HEK293 (cell line): ENCODE measurements around the gene NLRX1.

Source experiments
- KLF1 ChIP-seq: fragments of 450-650 bp; formaldehyde crosslinking; IDR thresholded peaks from 2 replicates; pipeline ENCODE4 v1.5.1; 2016; ENCODE audit warnings: missing biosample characterization, missing genetic modification characterization
- KLF7 ChIP-seq: fragments of 450-650 bp; formaldehyde crosslinking; IDR thresholded peaks from 2 replicates; pipeline ENCODE4 v1.5.1; 2016; ENCODE audit warnings: missing biosample characterization, missing genetic modification characterization, borderline replicate concordance
- SCRT2 ChIP-seq: fragments of 450-650 bp; formaldehyde crosslinking; IDR thresholded peaks from 2 replicates; pipeline ENCODE4 v1.5.1; 2016; ENCODE audit warnings: missing biosample characterization, missing genetic modification characterization
- SP7 ChIP-seq: fragments of 450-650 bp; formaldehyde crosslinking; IDR thresholded peaks from 2 replicates; pipeline ENCODE4 v1.5.1; 2016; ENCODE audit warnings: missing biosample characterization, missing genetic modification characterization
- TCF7L2 ChIP-seq: IDR thresholded peaks from 2 replicates; pipeline ENCODE4 v1.6.1; 2011; ENCODE audit warnings: low read depth, mild to moderate bottlenecking, inconsistent platforms, low read length, moderate library complexity, borderline replicate concordance
- ZNF146 ChIP-seq: fragments of 450-650 bp; formaldehyde crosslinking; IDR thresholded peaks from 2 replicates; pipeline ENCODE4 v1.5.1; 2016; ENCODE audit warnings: missing biosample characterization, missing genetic modification characterization
- ZNF184 ChIP-seq: fragments of 450-650 bp; IDR thresholded peaks from 2 replicates; pipeline ENCODE4 v1.5.1; 2018; ENCODE audit warnings: missing biosample characterization, mild to moderate bottlenecking, missing genetic modification characterization
- ZNF24 ChIP-seq: fragments of 450-650 bp; formaldehyde crosslinking; IDR thresholded peaks from 2 replicates; pipeline ENCODE4 v1.5.1; 2016; ENCODE audit warnings: missing biosample characterization, missing genetic modification characterization
- ZNF266 ChIP-seq: fragments of 450-650 bp; formaldehyde crosslinking; IDR thresholded peaks from 2 replicates; pipeline ENCODE4 v1.5.1; 2016; ENCODE audit warnings: missing biosample characterization, missing genetic modification characterization, low read depth
- ZNF302 ChIP-seq: fragments of 450-650 bp; formaldehyde crosslinking; IDR thresholded peaks from 2 replicates; pipeline ENCODE4 v1.5.1; 2016; ENCODE audit warnings: missing biosample characterization, missing genetic modification characterization, low read depth
- ZNF366 ChIP-seq: fragments of 450-650 bp; formaldehyde crosslinking; conservative IDR thresholded peaks from 2 replicates; pipeline ENCODE4 v1.5.1; 2016; ENCODE audit warnings: missing biosample characterization, missing genetic modification characterization
- ZNF37A ChIP-seq: fragments of 450-650 bp; IDR thresholded peaks from 2 replicates; pipeline ENCODE4 v1.5.1; 2018; ENCODE audit warnings: missing biosample characterization, missing genetic modification characterization
- ZNF391 ChIP-seq: fragments of 450-650 bp; formaldehyde crosslinking; IDR thresholded peaks from 2 replicates; pipeline ENCODE4 v1.5.1; 2016; ENCODE audit warnings: low read depth, missing biosample characterization, missing genetic modification characterization, borderline replicate concordance
- ZNF529 ChIP-seq: fragments of 450-650 bp; formaldehyde crosslinking; IDR thresholded peaks from 2 replicates; pipeline ENCODE4 v1.5.1; 2017; ENCODE audit warnings: missing genetic modification characterization, missing biosample characterization; ENCODE audit not compliant: insufficient replicate concordance
- ZNF544 ChIP-seq: fragments of 450-650 bp; formaldehyde crosslinking; IDR thresholded peaks from 2 replicates; pipeline ENCODE4 v1.5.0; 2017; ENCODE audit warnings: missing biosample characterization, missing genetic modification characterization
- ZNF707 ChIP-seq: fragments of 450-650 bp; formaldehyde crosslinking; IDR thresholded peaks from 2 replicates; pipeline ENCODE4 v1.5.1; 2016; ENCODE audit warnings: missing biosample characterization, missing genetic modification characterization
- ZNF776 ChIP-seq: fragments of 450-650 bp; formaldehyde crosslinking; IDR thresholded peaks from 2 replicates; pipeline ENCODE4 v1.5.0; 2017; ENCODE audit warnings: missing biosample characterization, missing genetic modification characterization, borderline replicate concordance
- ZNF777 ChIP-seq: fragments of 450-650 bp; formaldehyde crosslinking; IDR thresholded peaks from 2 replicates; pipeline ENCODE4 v1.5.1; 2017; ENCODE audit warnings: missing biosample characterization, missing genetic modification characterization, borderline replicate concordance
- TF ChIP-seq, protein P1 (sequence below): fragments of 450-650 bp; IDR thresholded peaks from 2 replicates; pipeline ENCODE4 v1.5.1; 2018; ENCODE audit warnings: missing biosample characterization, mild to moderate bottlenecking, missing genetic modification characterization
- TF ChIP-seq, protein P2 (sequence below): fragments of 450-650 bp; formaldehyde crosslinking; IDR thresholded peaks from 2 replicates; pipeline ENCODE4 v1.5.1; 2016; ENCODE audit warnings: missing biosample characterization, missing genetic modification characterization, low read depth
- TF ChIP-seq, protein P3 (sequence below): fragments of 450-650 bp; formaldehyde crosslinking; IDR thresholded peaks from 2 replicates; pipeline ENCODE4 v1.5.1; 2016; ENCODE audit warnings: missing biosample characterization, missing genetic modification characterization
- TF ChIP-seq, protein P4 (sequence below): fragments of 450-650 bp; formaldehyde crosslinking; IDR thresholded peaks from 2 replicates; pipeline ENCODE4 v1.5.1; 2016; ENCODE audit warnings: missing biosample characterization, missing genetic modification characterization, borderline replicate concordance
- TF ChIP-seq, protein P5 (sequence below): fragments of 450-650 bp; formaldehyde crosslinking; IDR thresholded peaks from 2 replicates; pipeline ENCODE4 v1.5.1; 2017; ENCODE audit warnings: missing biosample characterization, missing genetic modification characterization
- TF ChIP-seq, protein P6 (sequence below): fragments of 450-650 bp; formaldehyde crosslinking; IDR thresholded peaks from 2 replicates; pipeline ENCODE4 v1.5.1; 2017; ENCODE audit warnings: missing biosample characterization, missing genetic modification characterization
- TF ChIP-seq, protein P7 (sequence below): fragments of 450-650 bp; formaldehyde crosslinking; IDR thresholded peaks from 2 replicates; pipeline ENCODE4 v1.5.1; 2016; ENCODE audit warnings: missing biosample characterization, missing genetic modification characterization

NLRX1 gene

DNA sequence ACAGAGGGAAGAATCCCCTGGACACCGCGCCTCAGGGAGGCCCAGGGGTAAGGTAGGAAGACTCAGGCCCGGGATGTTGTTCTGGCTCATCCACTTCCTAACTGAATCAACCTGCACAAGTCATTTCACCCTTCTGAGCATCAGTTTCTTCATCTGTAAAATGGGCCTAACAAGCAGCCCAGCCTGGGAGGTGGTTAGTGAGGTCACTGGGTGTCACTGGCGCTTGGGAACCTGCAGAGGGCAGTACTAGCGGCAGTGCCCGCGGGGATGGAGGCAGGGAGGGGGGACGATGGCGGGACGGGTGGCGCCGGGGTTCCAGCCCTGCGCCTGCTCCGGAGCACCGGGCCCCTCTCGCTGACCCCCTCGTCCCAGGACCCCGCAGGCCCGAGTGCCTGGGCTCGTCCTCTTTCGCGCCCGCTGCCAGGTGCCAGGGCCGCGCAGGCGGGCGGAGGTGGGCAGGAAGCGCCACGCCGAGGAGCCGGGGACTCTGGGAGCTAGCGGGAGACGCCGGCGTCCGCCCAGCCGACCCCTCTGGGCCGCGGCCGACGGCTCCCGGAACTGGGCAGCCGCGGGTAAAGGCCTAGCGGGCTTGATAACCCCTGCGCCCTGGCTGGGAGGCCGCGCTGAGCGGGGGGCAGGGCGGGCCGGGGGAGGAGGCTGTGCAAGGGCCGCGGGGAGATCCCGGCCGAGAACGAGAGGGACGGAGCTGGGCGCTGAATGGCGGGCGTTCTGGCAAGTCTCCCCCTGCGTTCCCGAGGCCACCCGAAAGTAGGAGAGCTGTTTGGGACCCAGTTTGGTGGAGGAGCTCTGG is at the start of gene NLRX1 (continued):
- TF ChIP-seq, protein P1, sequence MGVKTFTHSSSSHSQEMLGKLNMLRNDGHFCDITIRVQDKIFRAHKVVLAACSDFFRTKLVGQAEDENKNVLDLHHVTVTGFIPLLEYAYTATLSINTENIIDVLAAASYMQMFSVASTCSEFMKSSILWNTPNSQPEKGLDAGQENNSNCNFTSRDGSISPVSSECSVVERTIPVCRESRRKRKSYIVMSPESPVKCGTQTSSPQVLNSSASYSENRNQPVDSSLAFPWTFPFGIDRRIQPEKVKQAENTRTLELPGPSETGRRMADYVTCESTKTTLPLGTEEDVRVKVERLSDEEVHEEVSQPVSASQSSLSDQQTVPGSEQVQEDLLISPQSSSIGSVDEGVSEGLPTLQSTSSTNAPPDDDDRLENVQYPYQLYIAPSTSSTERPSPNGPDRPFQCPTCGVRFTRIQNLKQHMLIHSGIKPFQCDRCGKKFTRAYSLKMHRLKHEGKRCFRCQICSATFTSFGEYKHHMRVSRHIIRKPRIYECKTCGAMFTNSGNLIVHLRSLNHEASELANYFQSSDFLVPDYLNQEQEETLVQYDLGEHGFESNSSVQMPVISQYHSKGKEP (tag by site-specific recombination), result no peak
- TF ChIP-seq ZNF184 (tag by site-specific recombination) (no peak), KLF7 (peak; percentile 50; the same call in 1 of the 2 replicates), TCF7L2 (no peak), ZNF529 (tag by site-specific recombination) (no peak), ZNF391 (peak; percentile 76; the same call in 1 of the 2 replicates), ZNF146 (tag by site-specific recombination) (no peak), ZNF302 (tag by site-specific recombination) (no peak), ZNF776 (tag by site-specific recombination) (no peak), ZNF366 (no peak), ZNF37A (tag by site-specific recombination) (no peak), SCRT2 (tag by site-specific recombination) (no peak), KLF1 (tag by site-specific recombination) (no peak; the same call in 1 of the 2 replicates), ZNF707 (tag by site-specific recombination) (0 out of 2 replicates have a peak, but pooled peaks have one; percentile 21), ZNF24 (tag by site-specific recombination) (peak; percentile 82; the same call in 1 of the 2 replicates), ZNF266 (tag by site-specific recombination) (no peak), ZNF777 (tag by site-specific recombination) (no peak), SP7 (tag by site-specific recombination) (peak; percentile 84), ZNF544 (tag by site-specific recombination) (no peak)
- TF ChIP-seq, protein P2, sequence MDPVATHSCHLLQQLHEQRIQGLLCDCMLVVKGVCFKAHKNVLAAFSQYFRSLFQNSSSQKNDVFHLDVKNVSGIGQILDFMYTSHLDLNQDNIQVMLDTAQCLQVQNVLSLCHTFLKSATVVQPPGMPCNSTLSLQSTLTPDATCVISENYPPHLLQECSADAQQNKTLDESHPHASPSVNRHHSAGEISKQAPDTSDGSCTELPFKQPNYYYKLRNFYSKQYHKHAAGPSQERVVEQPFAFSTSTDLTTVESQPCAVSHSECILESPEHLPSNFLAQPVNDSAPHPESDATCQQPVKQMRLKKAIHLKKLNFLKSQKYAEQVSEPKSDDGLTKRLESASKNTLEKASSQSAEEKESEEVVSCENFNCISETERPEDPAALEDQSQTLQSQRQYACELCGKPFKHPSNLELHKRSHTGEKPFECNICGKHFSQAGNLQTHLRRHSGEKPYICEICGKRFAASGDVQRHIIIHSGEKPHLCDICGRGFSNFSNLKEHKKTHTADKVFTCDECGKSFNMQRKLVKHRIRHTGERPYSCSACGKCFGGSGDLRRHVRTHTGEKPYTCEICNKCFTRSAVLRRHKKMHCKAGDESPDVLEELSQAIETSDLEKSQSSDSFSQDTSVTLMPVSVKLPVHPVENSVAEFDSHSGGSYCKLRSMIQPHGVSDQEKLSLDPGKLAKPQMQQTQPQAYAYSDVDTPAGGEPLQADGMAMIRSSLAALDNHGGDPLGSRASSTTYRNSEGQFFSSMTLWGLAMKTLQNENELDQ (tag by site-specific recombination), result no peak
- TF ChIP-seq, protein P3, sequence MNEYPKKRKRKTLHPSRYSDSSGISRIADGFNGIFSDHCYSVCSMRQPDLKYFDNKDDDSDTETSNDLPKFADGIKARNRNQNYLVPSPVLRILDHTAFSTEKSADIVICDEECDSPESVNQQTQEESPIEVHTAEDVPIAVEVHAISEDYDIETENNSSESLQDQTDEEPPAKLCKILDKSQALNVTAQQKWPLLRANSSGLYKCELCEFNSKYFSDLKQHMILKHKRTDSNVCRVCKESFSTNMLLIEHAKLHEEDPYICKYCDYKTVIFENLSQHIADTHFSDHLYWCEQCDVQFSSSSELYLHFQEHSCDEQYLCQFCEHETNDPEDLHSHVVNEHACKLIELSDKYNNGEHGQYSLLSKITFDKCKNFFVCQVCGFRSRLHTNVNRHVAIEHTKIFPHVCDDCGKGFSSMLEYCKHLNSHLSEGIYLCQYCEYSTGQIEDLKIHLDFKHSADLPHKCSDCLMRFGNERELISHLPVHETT (tag by site-specific recombination), result peak; percentile 88; the same call in 1 of the 2 replicates
- TF ChIP-seq, protein P4, sequence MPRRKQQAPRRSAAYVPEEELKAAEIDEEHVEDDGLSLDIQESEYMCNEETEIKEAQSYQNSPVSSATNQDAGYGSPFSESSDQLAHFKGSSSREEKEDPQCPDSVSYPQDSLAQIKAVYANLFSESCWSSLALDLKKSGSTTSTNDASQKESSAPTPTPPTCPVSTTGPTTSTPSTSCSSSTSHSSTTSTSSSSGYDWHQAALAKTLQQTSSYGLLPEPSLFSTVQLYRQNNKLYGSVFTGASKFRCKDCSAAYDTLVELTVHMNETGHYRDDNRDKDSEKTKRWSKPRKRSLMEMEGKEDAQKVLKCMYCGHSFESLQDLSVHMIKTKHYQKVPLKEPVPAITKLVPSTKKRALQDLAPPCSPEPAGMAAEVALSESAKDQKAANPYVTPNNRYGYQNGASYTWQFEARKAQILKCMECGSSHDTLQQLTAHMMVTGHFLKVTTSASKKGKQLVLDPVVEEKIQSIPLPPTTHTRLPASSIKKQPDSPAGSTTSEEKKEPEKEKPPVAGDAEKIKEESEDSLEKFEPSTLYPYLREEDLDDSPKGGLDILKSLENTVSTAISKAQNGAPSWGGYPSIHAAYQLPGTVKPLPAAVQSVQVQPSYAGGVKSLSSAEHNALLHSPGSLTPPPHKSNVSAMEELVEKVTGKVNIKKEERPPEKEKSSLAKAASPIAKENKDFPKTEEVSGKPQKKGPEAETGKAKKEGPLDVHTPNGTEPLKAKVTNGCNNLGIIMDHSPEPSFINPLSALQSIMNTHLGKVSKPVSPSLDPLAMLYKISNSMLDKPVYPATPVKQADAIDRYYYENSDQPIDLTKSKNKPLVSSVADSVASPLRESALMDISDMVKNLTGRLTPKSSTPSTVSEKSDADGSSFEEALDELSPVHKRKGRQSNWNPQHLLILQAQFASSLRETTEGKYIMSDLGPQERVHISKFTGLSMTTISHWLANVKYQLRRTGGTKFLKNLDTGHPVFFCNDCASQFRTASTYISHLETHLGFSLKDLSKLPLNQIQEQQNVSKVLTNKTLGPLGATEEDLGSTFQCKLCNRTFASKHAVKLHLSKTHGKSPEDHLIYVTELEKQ (tag by site-specific recombination), result no peak
- TF ChIP-seq, protein P5, sequence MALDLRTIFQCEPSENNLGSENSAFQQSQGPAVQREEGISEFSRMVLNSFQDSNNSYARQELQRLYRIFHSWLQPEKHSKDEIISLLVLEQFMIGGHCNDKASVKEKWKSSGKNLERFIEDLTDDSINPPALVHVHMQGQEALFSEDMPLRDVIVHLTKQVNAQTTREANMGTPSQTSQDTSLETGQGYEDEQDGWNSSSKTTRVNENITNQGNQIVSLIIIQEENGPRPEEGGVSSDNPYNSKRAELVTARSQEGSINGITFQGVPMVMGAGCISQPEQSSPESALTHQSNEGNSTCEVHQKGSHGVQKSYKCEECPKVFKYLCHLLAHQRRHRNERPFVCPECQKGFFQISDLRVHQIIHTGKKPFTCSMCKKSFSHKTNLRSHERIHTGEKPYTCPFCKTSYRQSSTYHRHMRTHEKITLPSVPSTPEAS (tag by site-specific recombination), result 0 out of 2 replicates have a peak, but pooled peaks have one; percentile 26
- TF ChIP-seq, protein P6, sequence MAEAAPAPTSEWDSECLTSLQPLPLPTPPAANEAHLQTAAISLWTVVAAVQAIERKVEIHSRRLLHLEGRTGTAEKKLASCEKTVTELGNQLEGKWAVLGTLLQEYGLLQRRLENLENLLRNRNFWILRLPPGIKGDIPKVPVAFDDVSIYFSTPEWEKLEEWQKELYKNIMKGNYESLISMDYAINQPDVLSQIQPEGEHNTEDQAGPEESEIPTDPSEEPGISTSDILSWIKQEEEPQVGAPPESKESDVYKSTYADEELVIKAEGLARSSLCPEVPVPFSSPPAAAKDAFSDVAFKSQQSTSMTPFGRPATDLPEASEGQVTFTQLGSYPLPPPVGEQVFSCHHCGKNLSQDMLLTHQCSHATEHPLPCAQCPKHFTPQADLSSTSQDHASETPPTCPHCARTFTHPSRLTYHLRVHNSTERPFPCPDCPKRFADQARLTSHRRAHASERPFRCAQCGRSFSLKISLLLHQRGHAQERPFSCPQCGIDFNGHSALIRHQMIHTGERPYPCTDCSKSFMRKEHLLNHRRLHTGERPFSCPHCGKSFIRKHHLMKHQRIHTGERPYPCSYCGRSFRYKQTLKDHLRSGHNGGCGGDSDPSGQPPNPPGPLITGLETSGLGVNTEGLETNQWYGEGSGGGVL, result no peak
- TF ChIP-seq, protein P7, sequence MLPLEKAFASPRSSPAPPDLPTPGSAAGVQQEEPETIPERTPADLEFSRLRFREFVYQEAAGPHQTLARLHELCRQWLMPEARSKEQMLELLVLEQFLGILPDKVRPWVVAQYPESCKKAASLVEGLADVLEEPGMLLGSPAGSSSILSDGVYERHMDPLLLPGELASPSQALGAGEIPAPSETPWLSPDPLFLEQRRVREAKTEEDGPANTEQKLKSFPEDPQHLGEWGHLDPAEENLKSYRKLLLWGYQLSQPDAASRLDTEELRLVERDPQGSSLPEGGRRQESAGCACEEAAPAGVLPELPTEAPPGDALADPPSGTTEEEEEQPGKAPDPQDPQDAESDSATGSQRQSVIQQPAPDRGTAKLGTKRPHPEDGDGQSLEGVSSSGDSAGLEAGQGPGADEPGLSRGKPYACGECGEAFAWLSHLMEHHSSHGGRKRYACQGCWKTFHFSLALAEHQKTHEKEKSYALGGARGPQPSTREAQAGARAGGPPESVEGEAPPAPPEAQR (tag by site-specific recombination), result 0 out of 2 replicates have a peak, but pooled peaks have one; percentile 39
